Hepatocyte (in vitro differentiated cells): Measurements from ENCODE around the gene ATPAF1. TPM values are rescaled to one million over a fixed set of nuclear protein-coding genes. Genes with fewer than 3 reads are reported as not detected.

Source experiments
- DNase-seq: peaks from one replicate; pipeline ENCODE4 v3.0.0-alpha.2; 2016; ENCODE audit warnings: low spot score
- H2AFZ ChIP-seq: fragments of 200-600 bp; sonication (generic); 2 replicates; pipeline ENCODE4 v1.6.0; 2016; ENCODE audit warnings: antibody characterized with exemption, mild to moderate bottlenecking
- H3K27ac ChIP-seq: fragments of 200-600 bp; sonication (generic); 2 replicates; pipeline ENCODE4 v1.5.1; 2016; ENCODE audit warnings: mild to moderate bottlenecking
- H3K27me3 ChIP-seq: fragments of 200-600 bp; sonication (generic); 2 replicates; pipeline ENCODE4 v1.6.1; 2016
- H3K36me3 ChIP-seq: fragments of 200-600 bp; sonication (generic); replicated peaks from 2 replicates; pipeline ENCODE4 v1.5.1; 2016; ENCODE audit warnings: low read depth; ENCODE audit not compliant: insufficient read depth
- H3K4me1 ChIP-seq: fragments of 200-600 bp; sonication (generic); 2 replicates; pipeline ENCODE4 v1.5.1; 2016; ENCODE audit warnings: mild to moderate bottlenecking, moderate library complexity; ENCODE audit not compliant: insufficient read depth
- H3K4me2 ChIP-seq: fragments of 200-600 bp; sonication (generic); 2 replicates; pipeline ENCODE4 v1.6.0; 2016
- H3K4me3 ChIP-seq: fragments of 200-600 bp; sonication (generic); 2 replicates; pipeline ENCODE4 v1.5.1; 2016; ENCODE audit warnings: mild to moderate bottlenecking
- H3K79me2 ChIP-seq: fragments of 200-600 bp; sonication (generic); 2 replicates; pipeline ENCODE4 v1.6.0; 2017; ENCODE audit warnings: mild to moderate bottlenecking
- H3K9me2 ChIP-seq: fragments of 200-600 bp; sonication (generic); replicated peaks from 2 replicates; pipeline ENCODE4 v1.6.0; 2017; ENCODE audit warnings: mild to moderate bottlenecking; ENCODE audit not compliant: insufficient read depth
- H3K9me3 ChIP-seq: fragments of 200-600 bp; sonication (generic); 2 replicates; pipeline ENCODE4 v1.5.1; 2016; ENCODE audit warnings: low read depth, mild to moderate bottlenecking
- H4K20me1 ChIP-seq: fragments of 200-600 bp; sonication (generic); 2 replicates; pipeline ENCODE4 v1.6.0; 2016; ENCODE audit warnings: mild to moderate bottlenecking; ENCODE audit not compliant: insufficient read depth, poor library complexity, severe bottlenecking
- EZH2 ChIP-seq: fragments of 200-600 bp; sonication (generic); IDR thresholded peaks from 2 replicates; pipeline ENCODE4 v1.6.1; 2016; ENCODE audit warnings: antibody characterized with exemption, mild to moderate bottlenecking, borderline replicate concordance
- EZH2phosphoT487 ChIP-seq: fragments of 200-600 bp; sonication (generic); IDR thresholded peaks from one replicate; pipeline ENCODE4 v1.6.1; 2018; ENCODE audit warnings: antibody characterized with exemption, mild to moderate bottlenecking, low read depth, moderate library complexity; ENCODE audit not compliant: unreplicated experiment, severe bottlenecking
- WGBS: methylation state at CpG from one replicate; pipeline ENCODE4 v1.1.6; 2016; ENCODE audit warnings: low lambda C conversion rate; ENCODE audit errors: missing lambda C conversion rate; 5-methylcytosine and 5-hydroxymethylcytosine counted together
- polyA plus RNA-seq: library from polyadenylated mRNA; unstranded; fragments of >200 nt; fragmentation: Nextera tagmentation; extraction: Ambion mirVana; gene quantifications from 2 replicates; pipeline ENCODE4 v1.2.1, GENCODE V29; 2016
- total RNA-seq: library from RNA; depleted of rRNA; stranded (reverse); fragments of >200 nt; gene quantifications from 2 replicates; pipeline ENCODE4 v1.2.3, GENCODE V29; 2014
- TF ChIP-seq, protein P1 (sequence below): fragments of 200-600 bp; sonication (generic); IDR thresholded peaks from 2 replicates; pipeline ENCODE4 v1.5.1; 2016; ENCODE audit warnings: antibody characterized with exemption, mild to moderate bottlenecking; ENCODE audit not compliant: poor library complexity

ATPAF1 gene
- total and polyA plus RNA-seq, 2 experiments from 2014 or later = 57.5 to 63.2 TPM

DNA sequence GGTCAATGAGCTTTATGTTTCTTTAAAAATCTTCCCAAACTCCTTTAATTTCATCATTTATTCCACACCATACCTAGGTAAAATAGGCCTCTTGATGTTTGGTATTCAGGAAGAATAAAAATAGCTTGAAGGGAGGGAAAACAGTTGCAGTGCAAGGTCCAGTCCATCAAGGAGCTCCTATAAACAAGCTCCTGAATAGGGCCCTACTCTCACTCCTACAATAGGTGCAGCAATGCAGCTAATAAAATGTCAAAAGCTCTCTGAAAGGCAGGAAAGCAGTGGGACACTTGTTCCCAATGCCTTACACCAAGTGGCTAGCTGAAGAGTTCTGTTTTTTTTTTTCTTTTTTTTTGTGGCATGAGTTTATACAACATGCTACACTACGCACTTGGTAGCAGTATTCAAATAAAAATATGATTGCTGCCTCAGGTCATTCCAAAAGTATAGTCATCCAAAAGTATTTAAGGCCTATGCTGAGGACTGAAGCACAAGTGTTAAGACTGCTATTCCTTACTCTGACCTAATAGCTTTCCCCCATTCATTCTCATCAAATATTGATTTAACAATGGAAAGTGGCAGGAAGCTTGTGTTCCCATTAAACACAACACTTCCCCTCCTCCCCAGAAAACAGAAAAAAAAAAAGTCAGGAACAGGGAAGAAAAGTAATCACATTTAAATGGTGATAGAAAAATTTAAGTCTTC is 13.3 kb upstream of the ATPAF1 start:
- no peak overlapping the region for H3K4me3 ChIP-seq
- DNase-seq = no peak
- no peak overlapping the region for H2AFZ ChIP-seq
- no peaks in the 10 kb centered on the region for H4K20me1 ChIP-seq
- H3K9me3 ChIP-seq = no peaks in the 10 kb centered on the region
- no peaks in the 10 kb centered on the region for H3K4me1 ChIP-seq
- no peaks in the 10 kb centered on the region for H3K27me3 ChIP-seq
- no peak overlapping the region for H3K4me2 ChIP-seq
- peaks cover 4% of the 10 kb centered on the region for H3K36me3 ChIP-seq
- no peaks in the 10 kb centered on the region for H3K79me2 ChIP-seq
- TF ChIP-seq EZH2phosphoT487 (no peak), EZH2 (no peak)
- TF ChIP-seq, protein P1, sequence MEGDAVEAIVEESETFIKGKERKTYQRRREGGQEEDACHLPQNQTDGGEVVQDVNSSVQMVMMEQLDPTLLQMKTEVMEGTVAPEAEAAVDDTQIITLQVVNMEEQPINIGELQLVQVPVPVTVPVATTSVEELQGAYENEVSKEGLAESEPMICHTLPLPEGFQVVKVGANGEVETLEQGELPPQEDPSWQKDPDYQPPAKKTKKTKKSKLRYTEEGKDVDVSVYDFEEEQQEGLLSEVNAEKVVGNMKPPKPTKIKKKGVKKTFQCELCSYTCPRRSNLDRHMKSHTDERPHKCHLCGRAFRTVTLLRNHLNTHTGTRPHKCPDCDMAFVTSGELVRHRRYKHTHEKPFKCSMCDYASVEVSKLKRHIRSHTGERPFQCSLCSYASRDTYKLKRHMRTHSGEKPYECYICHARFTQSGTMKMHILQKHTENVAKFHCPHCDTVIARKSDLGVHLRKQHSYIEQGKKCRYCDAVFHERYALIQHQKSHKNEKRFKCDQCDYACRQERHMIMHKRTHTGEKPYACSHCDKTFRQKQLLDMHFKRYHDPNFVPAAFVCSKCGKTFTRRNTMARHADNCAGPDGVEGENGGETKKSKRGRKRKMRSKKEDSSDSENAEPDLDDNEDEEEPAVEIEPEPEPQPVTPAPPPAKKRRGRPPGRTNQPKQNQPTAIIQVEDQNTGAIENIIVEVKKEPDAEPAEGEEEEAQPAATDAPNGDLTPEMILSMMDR = no peak
- H3K9me2 ChIP-seq = no peaks in the 10 kb centered on the region
- WGBS = 100% methylated on average over 1 of the region's 1 CpG
- H3K27ac ChIP-seq = no peak overlapping the region

DNA sequence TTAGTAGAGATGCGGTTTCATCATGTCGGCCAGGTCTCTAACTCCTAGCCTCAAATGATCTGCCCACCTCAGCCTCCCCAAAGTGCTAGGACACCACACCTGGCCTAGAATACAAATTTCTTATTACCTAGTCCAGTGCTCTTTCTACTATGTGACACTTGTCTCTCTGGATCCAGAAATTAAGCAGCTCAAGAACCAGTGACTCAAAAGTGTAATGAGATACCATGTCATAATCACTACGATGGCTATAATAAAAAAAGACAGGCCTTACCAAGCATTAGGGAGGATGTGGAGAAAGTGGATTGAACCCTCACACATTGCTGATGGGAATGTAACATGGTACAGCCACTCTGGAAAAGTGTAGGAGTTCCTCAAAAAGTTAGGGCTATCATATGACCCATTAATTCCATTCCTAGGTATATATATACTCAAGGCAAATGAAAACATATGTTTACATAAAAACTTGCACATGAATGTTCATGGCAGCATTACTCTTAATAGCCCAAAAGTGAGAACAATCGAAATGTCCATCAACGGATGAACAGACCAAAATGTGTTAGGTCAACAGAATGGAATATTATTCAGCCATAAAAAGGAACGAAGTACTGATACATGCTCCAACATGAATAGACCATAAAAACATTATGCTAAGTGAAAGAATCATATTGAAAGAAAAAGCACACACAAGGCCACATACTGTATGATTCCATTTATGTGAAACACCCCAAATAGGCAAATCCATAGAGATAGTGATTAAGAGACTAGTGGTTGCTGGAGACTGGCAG is 11.8 kb upstream of the ATPAF1 start:
- DNase-seq = no peak
- peaks cover 4% of the 10 kb centered on the region for H3K36me3 ChIP-seq
- TF ChIP-seq, protein P1 = no peak
- TF ChIP-seq EZH2phosphoT487 = no peak
- no peak for TF ChIP-seq EZH2
- H3K4me2 ChIP-seq = no peak overlapping the region
- H3K79me2 ChIP-seq = no peaks in the 10 kb centered on the region
- no peaks in the 10 kb centered on the region for H4K20me1 ChIP-seq
- no peaks in the 10 kb centered on the region for H3K27me3 ChIP-seq
- WGBS = 95% methylated on average over 6 of the region's 6 CpGs
- no peaks in the 10 kb centered on the region for H3K9me3 ChIP-seq
- H3K9me2 ChIP-seq = no peaks in the 10 kb centered on the region
- H2AFZ ChIP-seq = no peak overlapping the region
- no peak overlapping the region for H3K4me3 ChIP-seq
- no peak overlapping the region for H3K27ac ChIP-seq
- no peaks in the 10 kb centered on the region for H3K4me1 ChIP-seq

DNA sequence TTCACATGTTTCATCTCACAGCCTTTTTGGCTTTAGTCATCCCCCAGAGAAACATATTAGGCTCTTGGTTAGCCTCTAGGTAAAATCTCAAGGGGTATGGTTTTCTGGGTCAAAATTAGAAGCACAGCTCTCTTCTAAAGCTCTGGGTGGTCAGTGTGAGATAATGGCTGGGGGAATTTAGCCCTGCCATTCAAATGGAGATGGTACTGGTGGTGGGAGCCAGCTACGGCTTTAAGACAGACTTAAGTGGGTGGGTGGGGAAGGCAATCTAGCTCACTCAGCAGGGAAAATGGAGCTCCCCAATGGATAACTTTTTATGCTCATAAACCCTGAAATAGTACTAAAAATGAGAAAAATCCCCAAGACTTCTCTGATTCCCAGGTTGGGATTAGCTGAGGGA is 9.2 kb upstream of the ATPAF1 start:
- DNase-seq = no peak
- Histone ChIP-seq H3K4me2 (no peak overlapping the region), H3K27ac (no peak overlapping the region), H3K79me2 (no peaks in the 10 kb centered on the region), H3K36me3 (peaks cover 4% of the 10 kb centered on the region), H4K20me1 (no peaks in the 10 kb centered on the region), H3K27me3 (no peaks in the 10 kb centered on the region), H3K4me3 (no peak overlapping the region), H3K9me2 (no peaks in the 10 kb centered on the region), H2AFZ (no peak overlapping the region), H3K4me1 (no peaks in the 10 kb centered on the region), H3K9me3 (no peaks in the 10 kb centered on the region)
- TF ChIP-seq EZH2 (no peak), EZH2phosphoT487 (no peak)
- TF ChIP-seq, protein P1 = no peak
- 96% methylated on average over 1 of the region's 1 CpG for WGBS
